Measurements from ENCODE around the gene MARCHF5. TPM values are rescaled to one million over a fixed set of nuclear protein-coding genes. Genes with fewer than 3 reads are reported as not detected.

MARCHF5 gene, protein sequence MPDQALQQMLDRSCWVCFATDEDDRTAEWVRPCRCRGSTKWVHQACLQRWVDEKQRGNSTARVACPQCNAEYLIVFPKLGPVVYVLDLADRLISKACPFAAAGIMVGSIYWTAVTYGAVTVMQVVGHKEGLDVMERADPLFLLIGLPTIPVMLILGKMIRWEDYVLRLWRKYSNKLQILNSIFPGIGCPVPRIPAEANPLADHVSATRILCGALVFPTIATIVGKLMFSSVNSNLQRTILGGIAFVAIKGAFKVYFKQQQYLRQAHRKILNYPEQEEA
- 21.1 TPM for polyA plus RNA-seq

DNA sequence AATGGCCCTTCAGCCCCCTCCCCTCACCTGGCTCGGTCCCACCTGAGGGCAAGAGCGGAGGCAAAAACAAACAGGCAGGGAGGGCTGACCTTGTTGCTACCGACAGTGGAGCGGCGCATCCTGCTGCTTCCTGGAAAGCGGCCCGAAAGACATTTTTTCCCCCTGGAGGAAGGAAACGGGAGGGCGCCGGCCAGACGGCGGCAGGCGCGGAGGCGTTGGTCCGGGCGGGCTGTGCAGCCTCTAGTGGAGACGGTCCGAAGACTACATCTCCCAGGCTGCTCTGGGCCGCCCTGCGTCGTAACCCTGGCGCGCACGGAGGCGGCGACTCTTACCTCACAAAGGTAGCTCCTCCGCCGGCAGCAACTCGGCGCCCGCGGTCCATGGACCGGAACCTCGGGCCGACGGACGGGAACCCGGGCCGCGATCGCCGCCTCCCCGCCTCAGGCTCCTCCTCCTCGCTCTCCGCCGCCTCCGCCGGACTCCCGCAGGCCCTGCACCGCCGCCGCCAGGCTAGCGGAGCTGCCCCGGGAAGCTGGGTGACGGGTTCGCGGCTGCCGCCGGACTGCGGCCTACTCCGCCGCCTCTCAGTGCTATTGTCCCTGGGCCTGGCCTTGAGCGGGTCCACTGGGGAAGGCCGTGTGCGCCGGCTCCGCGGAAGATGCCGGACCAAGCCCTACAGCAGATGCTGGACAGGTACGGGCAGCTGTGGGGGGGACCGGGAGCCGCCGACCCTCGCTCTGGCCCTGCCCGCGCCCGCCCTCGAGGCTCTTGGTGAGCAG, at the start of gene MARCHF5, which contains the start of gene CPEB3:
Gene MARCHF5, plus strand, starts transcription at position 331 of the 779 bp plus-strand sequence. Its CDS starts 328 bp downstream, at position 659.
Gene CPEB3, minus strand, starts transcription at position 242 of the 779 bp plus-strand sequence. CDS start 50,728 bp downstream, outside the sequence.
- Mint-ChIP-seq H3K9me3 (no peaks in the 10 kb centered on the region), H3K4me1 (peaks cover 9 to 34% (median 22%) of the 10 kb centered on the region in 3 donors), H3K4me3 (peak within 1 kb of the TSS; percentile 95 to 99 (median 98)), H3K27ac (peak within 1 kb of the TSS; percentile 72 to 93 (median 87)), H3K36me3 (no peaks in the 10 kb centered on the region), H3K27me3 (no peaks in the 10 kb centered on the region)

DNA sequence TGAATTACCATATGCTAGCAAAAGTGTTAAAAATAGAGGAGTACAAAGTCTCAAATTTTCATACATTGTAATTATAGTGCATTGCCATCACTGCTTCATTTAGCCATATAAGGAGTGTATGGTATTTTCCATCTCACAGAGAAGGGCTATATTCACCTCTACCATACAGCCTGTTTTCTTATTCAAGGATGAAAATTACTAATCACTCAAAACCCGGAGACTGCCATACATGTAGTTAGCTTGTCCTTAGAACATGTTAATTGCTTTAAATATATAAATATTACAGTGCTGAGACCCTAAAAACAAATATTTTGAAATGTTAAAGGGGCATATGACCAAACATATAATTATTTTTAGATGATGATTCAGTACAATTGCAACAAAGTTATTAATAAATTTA, 49.5 kb upstream of the MARCHF5 start:
- Mint-ChIP-seq H3K4me3 (peak overlapping the region; percentile 91 to 99 (median 98)), H3K4me1 (peaks cover 34 to 46% (median 43%) of the 10 kb centered on the region in 3 donors)

DNA sequence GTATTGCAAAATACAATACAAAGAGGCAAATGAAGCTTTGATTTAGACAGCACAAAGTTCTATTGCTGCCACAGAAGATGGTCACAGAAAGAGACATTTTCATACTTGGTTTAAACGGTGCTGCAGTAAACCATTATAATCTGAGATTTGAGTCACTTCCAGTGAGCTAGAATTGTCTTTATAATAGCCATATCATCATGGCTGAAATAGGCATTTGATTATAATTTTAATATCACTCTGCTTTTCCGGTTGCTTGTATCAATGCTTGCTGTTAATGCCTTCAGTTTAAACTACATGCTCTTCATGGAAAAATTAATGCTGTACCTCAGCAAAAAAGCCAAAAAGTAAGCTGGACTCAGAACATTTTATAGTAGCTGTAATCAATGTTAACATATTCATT, 48.6 kb upstream of the MARCHF5 start:
- Mint-ChIP-seq H3K27me3 (no peaks in the 10 kb centered on the region), H3K9me3 (no peaks in the 10 kb centered on the region), H3K4me3 (peak overlapping the region in 2 of 4 donors; percentile 25 to 84), H3K4me1 (peaks cover 29 to 39% (median 38%) of the 10 kb centered on the region in 3 donors), H3K36me3 (peaks cover 2% of the 10 kb centered on the region), H3K27ac (peak overlapping the region in 1 of 3 donors; percentile 30)

More for the DNA sequence above, 49.5 kb upstream of the MARCHF5 start:
- Mint-ChIP-seq H3K27me3 (no peaks in the 10 kb centered on the region), H3K27ac (peak overlapping the region in 2 of 3 donors; percentile 71 to 97), H3K9me3 (no peaks in the 10 kb centered on the region), H3K36me3 (no peaks in the 10 kb centered on the region)

DNA sequence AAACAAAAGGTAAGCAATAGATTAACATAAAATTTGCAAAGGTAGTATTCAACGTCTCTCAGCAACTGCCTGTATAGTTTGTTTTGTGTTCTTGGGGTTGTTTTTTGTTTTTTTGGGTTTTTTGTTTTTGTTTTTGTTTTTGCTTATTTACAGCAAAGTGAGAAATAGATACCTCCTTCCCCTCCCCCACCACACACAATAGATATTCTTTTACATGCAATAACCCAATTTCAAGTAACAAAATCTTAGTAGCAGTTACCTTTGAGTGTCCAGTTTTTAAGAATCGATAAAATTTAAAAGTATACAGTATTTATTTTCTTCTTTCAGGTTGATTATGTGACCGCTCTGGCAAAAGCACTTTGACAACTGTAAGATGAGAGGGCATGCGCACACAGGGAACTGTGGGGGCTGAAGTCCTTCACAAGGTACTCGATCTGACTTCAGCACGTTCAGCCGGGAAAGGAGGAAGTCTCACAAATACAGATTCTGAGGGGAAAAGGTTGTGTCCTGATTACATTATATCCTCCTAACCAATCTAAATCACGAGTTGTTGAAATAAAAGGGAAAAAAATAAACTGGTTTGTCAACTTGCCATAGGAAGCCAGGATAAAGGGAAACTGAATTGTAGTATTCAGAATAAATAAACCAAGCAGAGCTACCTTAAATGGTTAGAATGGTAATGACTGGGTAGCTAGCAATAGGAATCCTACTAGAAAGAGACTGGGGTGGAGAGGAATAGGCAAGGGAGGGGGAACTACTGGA, 47.9 kb upstream of the MARCHF5 start:
- Mint-ChIP-seq H3K9me3 (no peaks in the 10 kb centered on the region), H3K4me3 (peak overlapping the region; percentile 25 to 84 (median 80)), H3K27me3 (no peaks in the 10 kb centered on the region), H3K27ac (peak overlapping the region in 2 of 3 donors; percentile 21 to 74), H3K36me3 (peaks cover 2% of the 10 kb centered on the region), H3K4me1 (peaks cover 22 to 32% (median 32%) of the 10 kb centered on the region in 3 donors)

DNA sequence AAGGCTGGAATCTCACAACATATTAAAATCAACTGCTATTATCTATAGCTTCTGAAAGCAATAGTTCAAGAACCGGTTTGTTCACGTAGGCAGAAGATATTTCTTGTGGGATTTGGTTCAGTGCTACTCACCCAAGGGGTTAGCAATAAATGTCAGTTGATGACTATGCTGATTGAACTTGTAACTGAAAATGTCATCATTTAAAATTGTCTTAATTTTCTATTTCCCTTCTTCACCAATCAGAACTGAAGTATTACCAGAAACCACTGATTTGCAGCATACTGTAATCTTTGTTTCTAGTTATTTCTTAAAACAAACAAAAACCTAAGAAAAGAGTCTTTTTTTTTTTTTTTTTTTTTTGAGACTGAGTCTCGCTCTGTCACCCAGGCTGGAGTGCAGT, 46.2 kb upstream of the MARCHF5 start:
- Mint-ChIP-seq H3K27ac (no peak overlapping the region), H3K9me3 (no peaks in the 10 kb centered on the region), H3K4me1 (peaks cover 11 to 21% (median 20%) of the 10 kb centered on the region in 3 donors), H3K27me3 (no peaks in the 10 kb centered on the region), H3K4me3 (no peak overlapping the region), H3K36me3 (peaks cover 2% of the 10 kb centered on the region)

DNA sequence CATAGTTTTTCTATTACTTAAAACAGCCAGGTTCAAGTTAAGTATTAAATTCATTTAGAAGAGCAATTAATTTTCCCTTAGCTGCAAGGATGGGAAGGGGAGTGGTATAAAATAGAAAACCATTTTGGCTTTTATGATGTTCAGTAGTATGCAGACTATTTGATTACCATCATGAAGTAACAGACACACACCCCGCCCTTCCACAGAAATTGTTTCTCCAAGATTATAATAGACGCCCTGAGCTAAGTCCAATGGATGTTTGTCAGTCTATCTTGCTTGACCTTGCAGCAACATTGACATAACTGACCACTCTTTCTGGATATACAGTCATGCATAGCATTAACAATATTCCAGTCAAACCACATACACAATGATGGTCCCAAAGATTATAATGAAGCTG, 42.4 kb upstream of the MARCHF5 start:
- Mint-ChIP-seq H3K4me1 (peaks cover 2 to 5% (median 3%) of the 10 kb centered on the region in 3 donors), H3K27me3 (no peaks in the 10 kb centered on the region), H3K36me3 (peaks cover 5% of the 10 kb centered on the region), H3K4me3 (no peak overlapping the region), H3K9me3 (no peaks in the 10 kb centered on the region), H3K27ac (peak overlapping the region in 1 of 3 donors; percentile 35)

DNA sequence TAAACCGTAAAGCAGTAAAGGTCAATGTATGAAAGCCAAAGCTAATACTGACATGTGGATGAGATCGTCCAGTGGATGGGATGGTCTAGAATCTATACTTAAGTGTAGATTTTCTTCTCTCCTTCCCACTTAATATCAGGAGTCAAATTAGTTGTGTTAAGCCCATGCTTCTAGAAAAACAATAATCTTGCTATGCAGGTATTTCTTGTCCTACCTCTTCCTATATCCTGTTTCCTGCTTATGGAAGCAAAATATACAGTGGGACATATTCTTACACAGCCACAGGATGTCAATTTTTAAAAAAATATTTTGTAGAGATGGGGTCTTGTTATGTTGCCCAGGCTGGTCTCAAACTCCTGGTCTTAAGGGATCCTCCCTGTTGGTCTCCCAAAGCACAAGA, 27.6 kb upstream of the MARCHF5 start:
- Mint-ChIP-seq H3K9me3 (no peaks in the 10 kb centered on the region), H3K4me1 (peaks cover 7 to 17% (median 13%) of the 10 kb centered on the region in 3 donors), H3K27me3 (no peaks in the 10 kb centered on the region), H3K4me3 (no peak overlapping the region), H3K27ac (no peak overlapping the region), H3K36me3 (peaks cover 5% of the 10 kb centered on the region)

DNA sequence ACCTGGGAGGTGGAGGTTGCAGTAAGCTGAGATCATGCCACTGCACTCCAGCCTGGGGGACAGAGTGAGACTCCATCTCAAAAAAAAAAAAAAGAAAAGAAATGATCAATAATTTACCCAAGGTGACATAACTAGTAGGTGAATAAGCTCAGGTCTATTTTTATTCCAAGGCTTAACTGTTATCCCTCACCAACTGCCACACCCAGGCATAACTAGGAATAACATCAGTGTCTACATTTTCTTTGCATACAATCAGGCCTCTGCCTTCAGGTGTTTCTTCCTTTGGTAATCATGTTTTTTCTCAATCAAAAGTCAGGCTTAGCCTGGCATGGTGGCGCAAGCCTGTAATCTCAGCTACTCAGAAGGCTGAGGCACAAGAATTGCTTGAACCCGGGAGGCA, 26.7 kb upstream of the MARCHF5 start:
- Mint-ChIP-seq H3K27me3 (no peaks in the 10 kb centered on the region), H3K27ac (no peak overlapping the region), H3K36me3 (peaks cover 5% of the 10 kb centered on the region), H3K9me3 (no peaks in the 10 kb centered on the region), H3K4me3 (no peak overlapping the region), H3K4me1 (peaks cover 7 to 17% (median 13%) of the 10 kb centered on the region in 3 donors)

DNA sequence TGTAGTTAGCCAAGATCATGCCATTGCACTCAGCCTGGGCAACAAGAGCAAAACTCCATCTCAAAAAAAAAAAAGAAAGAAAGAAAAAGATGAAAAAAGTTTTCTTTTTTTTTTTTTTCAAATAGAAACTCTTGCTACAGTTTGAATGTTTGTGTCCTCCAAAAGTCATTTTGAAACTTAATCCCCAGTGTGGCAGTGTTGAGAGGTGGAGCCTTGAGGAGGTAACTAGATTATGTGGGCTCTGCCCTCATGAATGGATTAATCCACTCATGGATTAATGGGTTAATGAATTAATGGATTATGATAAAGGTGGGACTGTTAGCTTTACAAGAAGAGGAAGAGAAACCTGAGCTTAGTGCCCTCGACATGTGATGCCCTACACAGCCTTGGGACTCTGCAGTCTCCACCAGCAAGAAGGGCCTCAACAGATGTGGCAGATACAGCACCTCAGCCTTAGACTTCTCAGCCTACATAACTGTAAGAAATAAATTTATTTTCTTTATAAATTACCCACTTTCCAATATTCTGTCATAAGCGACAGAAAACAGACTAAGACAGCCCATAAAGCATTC, 25.2 kb upstream of the MARCHF5 start:
- Mint-ChIP-seq H3K27me3 (no peaks in the 10 kb centered on the region), H3K27ac (no peak overlapping the region), H3K4me3 (no peak overlapping the region), H3K36me3 (peaks cover 7% of the 10 kb centered on the region), H3K9me3 (no peaks in the 10 kb centered on the region), H3K4me1 (peaks cover 10 to 22% (median 13%) of the 10 kb centered on the region in 3 donors)

DNA sequence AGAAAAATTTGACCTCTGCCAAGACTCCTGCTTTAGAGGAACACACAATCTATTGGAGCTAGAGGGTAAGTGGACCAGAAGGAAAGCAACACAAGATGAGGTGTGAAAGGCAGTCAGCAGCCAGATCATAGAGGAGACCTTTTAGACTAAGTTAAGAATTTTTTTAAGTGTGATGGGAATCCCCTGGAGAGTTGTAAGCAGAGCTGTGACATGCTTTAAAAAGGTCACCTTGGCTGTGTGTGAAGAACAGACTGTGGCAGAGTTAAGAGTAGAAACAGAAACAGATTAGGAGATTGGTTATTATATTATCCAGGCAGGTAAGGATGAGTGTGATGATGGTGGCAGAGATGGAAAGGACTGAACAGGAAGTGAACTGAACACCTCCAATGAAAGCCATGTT, 23.6 kb upstream of the MARCHF5 start:
- Mint-ChIP-seq H3K9me3 (no peaks in the 10 kb centered on the region), H3K27me3 (no peaks in the 10 kb centered on the region), H3K4me1 (peaks cover 10 to 26% (median 13%) of the 10 kb centered on the region in 3 donors), H3K4me3 (no peak overlapping the region), H3K36me3 (peaks cover 5% of the 10 kb centered on the region), H3K27ac (peak overlapping the region in 1 of 3 donors; percentile 41)

DNA sequence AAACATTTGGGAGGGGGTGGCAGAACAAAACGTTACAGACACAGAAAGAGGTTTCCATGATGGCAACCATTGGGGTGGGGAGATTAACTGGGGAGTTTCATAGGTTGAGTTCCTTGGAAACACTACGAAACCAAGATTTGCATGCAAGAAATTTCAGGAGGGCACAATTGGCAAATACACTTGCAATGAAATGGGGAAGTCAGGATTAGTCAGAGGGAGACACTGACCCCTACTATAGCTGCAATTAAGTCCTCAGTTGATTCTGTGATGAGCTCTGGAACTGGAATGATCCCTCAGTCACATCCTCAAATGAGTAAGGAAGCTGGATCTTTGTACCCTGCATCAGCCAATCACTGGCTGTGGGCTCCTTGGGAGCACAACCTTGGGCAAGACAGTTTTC, 22.2 kb upstream of the MARCHF5 start:
- Mint-ChIP-seq H3K27ac (no peak overlapping the region), H3K4me3 (no peak overlapping the region), H3K27me3 (no peaks in the 10 kb centered on the region), H3K36me3 (peaks cover 7% of the 10 kb centered on the region), H3K9me3 (no peaks in the 10 kb centered on the region), H3K4me1 (peaks cover 11 to 26% (median 13%) of the 10 kb centered on the region in 3 donors)

DNA sequence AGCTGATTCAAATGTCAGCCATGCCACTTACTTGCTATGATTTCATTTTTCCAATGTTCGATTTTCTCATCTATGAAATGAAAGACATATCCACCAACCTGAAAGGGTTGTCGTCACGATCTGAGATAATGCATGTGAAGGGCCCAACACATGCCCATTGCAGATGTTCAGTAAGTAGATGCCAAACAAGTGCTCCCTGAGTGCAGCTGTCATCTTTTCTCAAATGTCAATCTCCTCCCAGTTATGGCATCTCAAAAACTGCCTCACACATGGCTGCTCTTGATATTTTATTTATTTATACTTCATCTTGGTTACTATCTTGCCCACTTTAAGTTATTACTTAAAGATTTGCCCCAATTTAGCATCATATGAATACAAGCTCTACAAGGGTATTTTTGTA, 16.9 kb upstream of the MARCHF5 start:
- Mint-ChIP-seq H3K36me3 (peaks cover 10% of the 10 kb centered on the region), H3K9me3 (no peaks in the 10 kb centered on the region), H3K27me3 (no peaks in the 10 kb centered on the region), H3K27ac (no peak overlapping the region), H3K4me3 (no peak overlapping the region), H3K4me1 (peaks cover 3 to 12% (median 4%) of the 10 kb centered on the region in 3 donors)

DNA sequence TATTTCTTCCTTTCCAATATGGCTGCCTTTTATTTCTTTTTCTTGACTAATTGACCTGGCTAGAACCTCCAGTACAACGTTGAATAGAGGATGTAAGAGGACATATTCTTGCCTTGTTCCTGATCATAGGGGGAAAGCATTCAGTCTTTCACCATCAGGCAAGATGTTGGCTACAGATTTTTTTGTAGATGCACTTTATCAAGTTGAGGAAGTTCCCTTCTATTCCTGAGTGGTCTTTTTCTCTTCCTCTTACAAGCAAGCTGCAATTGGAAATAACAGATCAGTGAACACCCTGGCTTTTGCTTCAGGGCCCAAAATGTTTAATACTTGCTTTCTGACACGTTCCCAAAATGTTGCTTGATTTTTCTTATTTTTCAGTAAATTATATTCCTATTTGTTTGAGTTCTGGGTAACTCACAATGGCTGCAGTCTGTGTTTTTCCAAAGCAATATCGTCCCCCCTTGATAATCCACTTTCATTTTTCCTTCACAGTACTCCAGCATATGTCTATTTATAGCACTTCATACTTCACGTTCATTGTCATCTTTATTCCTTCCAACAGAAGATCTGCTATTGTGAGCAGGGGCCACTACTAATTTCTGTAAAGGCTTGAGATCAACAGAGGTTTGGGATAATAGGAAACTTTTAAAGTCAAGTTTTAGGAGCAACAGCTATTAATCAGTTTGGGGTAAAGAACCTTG, 11.8 kb upstream of the MARCHF5 start:
- Mint-ChIP-seq H3K9me3 (no peaks in the 10 kb centered on the region), H3K27me3 (no peaks in the 10 kb centered on the region), H3K36me3 (peaks cover 6% of the 10 kb centered on the region), H3K4me3 (no peak overlapping the region), H3K27ac (peak overlapping the region in 1 of 3 donors; percentile 45), H3K4me1 (peaks cover under 1 to 8% (median 5%) of the 10 kb centered on the region in 3 donors)

All from IgD-negative memory B cell (primary cell).